ENCODE data around the gene MYRIP.

MYRIP gene

GRCh38 chr3:40254891-40255290, 445.5 kb downstream of the MYRIP start:
- TF ChIP-seq CTCF (IDR thresholded peaks at IDR 0.05; ENCODE audit: low read depth, low read length), result no peak
- DNase-seq (ENCODE audit: extremely low read depth, low read depth), result no peak

- TF ChIP-seq CTCF (IDR thresholded peaks at IDR 0.05; ENCODE audit: low read depth, low read length), result no peak
- no peak for DNase-seq (ENCODE audit: extremely low read depth, low read depth)
These were observed 446.1 kb downstream of the MYRIP start for GRCh38 chr3:40255532-40255931.

DNA sequence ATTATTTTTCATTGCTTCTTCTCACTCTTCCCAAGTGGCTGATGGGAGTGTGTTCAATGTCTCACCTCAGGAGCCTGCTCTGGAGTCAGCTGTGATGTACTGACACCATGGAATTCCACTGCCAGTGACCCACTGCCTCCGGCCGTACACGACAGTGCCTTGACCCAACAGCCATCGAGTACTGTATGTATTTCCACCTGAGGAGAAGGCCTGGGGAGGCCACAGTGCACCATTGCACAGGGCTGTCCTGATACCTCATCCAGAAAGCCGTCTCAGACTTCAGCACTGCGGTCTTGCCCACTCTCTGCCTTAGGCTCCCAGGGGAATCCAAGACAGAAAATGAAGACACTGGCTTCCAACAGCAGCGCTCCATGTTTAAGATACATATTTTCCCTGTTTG, 448.7 kb downstream of the MYRIP start:
- DNase-seq (ENCODE audit: extremely low read depth, low read depth), result no peak
- TF ChIP-seq CTCF (IDR thresholded peaks at IDR 0.05; ENCODE audit: low read depth, low read length), result no peak

GRCh38 chr3:40258555-40258954, 449.1 kb downstream of the MYRIP start:
- peak; percentile 2 for DNase-seq (ENCODE audit: extremely low read depth, low read depth)
- TF ChIP-seq CTCF (IDR thresholded peaks at IDR 0.05; ENCODE audit: low read depth, low read length), result no peak

DNA sequence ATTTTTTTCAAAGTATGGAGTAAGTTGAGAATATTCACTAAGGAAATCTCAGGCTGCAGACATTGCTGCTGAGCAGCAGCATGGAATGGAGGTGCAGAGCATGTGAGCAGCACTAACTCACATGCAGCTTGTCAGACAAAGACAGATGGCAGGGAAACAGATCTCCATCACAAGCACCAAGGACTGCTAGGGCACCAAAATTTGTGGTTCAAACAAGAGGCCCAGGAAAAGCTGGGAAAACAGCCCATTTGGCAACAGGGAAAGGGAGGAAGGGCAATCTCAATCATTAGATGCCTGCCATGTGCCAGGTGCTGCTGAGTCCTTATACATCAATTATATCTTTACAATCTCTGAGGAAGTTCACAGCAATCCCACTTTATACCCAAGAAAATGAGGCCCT, 452.9 kb downstream of the MYRIP start:
- no peak for DNase-seq (ENCODE audit: extremely low read depth, low read depth)
- TF ChIP-seq CTCF (IDR thresholded peaks at IDR 0.05; ENCODE audit: low read depth, low read length), result no peak

- no peak for TF ChIP-seq CTCF (IDR thresholded peaks at IDR 0.05; ENCODE audit: low read depth, low read length)
- DNase-seq (ENCODE audit: extremely low read depth, low read depth), result no peak
These were observed 455.0 kb downstream of the MYRIP start for GRCh38 chr3:40264451-40264850.

DNA sequence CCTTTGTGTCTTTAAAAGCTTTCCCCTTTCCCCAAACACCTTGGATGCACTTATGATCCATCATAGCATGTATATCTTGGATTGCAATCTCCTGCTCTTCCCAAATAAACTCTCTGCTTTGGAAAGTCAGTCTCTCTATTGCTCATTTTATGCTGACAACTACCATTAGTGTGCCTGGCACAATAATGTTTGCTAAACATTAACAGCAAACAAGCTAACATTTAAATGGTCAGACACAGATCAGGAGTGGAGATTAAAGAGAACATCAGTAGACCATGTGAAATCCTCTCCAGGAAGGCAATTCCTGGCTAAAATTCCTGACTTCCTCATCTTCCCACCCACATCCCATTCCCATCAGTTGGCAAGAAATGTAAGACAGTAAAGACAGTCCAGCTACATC, 455.8 kb downstream of the MYRIP start:
- TF ChIP-seq CTCF (IDR thresholded peaks at IDR 0.05; ENCODE audit: low read depth, low read length), result no peak
- DNase-seq (ENCODE audit: extremely low read depth, low read depth), result no peak
